MM.1S (cell line): ENCODE measurements around the gene P2RX6.

Experiments used
- CTCF ChIP-seq: fragments of 300-600 bp; sonication (generic); IDR thresholded peaks from 2 replicates; pipeline ENCODE4 v1.5.1; 2016; ENCODE audit warnings: antibody characterized with exemption, low read length, mixed read lengths
- EZH2 ChIP-seq: fragments of 300-600 bp; sonication (generic); optimal IDR thresholded peaks from 2 replicates; pipeline ENCODE3; 2017; ENCODE audit warnings: low read depth, mild to moderate bottlenecking, antibody characterized with exemption, low read length, mixed read lengths
- EZH2phosphoT487 ChIP-seq: fragments of 300-600 bp; sonication (generic); IDR thresholded peaks from 2 replicates; pipeline ENCODE4 v1.6.1; 2018; ENCODE audit warnings: antibody characterized with exemption, low read length

- TF ChIP-seq CTCF (no peak), EZH2 (no peak), EZH2phosphoT487 (no peak)
Observed at GRCh38 chr22:20996598-20997535, 18.1 kb upstream of the P2RX6 start.
